Type B pancreatic cell (in vitro differentiated cells): ENCODE data around the gene ADGRG2. TPM values are rescaled to one million over a fixed set of nuclear protein-coding genes. Genes with fewer than 3 reads are reported as not detected.

Experiments
- DNase-seq: peaks from one replicate; pipeline ENCODE4 v3.0.0; 2021; ENCODE audit warnings: mixed read lengths; ENCODE audit not compliant: unreplicated experiment; ENCODE audit errors: extremely low spot score
- H3K27ac Mint-ChIP-seq: 2 replicates; pipeline ENCODE4 v1.8.0; 2021; ENCODE audit warnings: mild to moderate bottlenecking, mixed read lengths
- H3K27me3 Mint-ChIP-seq: 2 replicates; pipeline ENCODE4 v1.8.0; 2021; ENCODE audit warnings: mixed read lengths
- H3K36me3 Mint-ChIP-seq: 2 replicates; pipeline ENCODE4 v1.8.0; 2021; ENCODE audit warnings: mixed read lengths
- H3K4me1 Mint-ChIP-seq: one replicate; pipeline ENCODE4 v1.8.0; 2021; ENCODE audit warnings: mixed read lengths; ENCODE audit not compliant: unreplicated experiment
- H3K4me3 Mint-ChIP-seq: 2 replicates; pipeline ENCODE4 v1.8.0; 2021; ENCODE audit warnings: mild to moderate bottlenecking, mixed read lengths
- H3K9me3 Mint-ChIP-seq: 2 replicates; pipeline ENCODE4 v1.8.0; 2021; ENCODE audit warnings: mixed read lengths
- CTCF ChIP-seq: fragments of 200-600 bp; sonication (generic); conservative IDR thresholded peaks from 2 replicates; pipeline ENCODE4 v1.5.0; 2021; ENCODE audit warnings: antibody characterized with exemption, mild to moderate bottlenecking
- total RNA-seq: library from RNA; stranded (reverse); gene quantifications from 2 replicates; pipeline ENCODE4 v1.2.1, GENCODE V29; 2021; ENCODE audit warnings: low replicate concordance

The ADGRG2 gene
- total RNA-seq, 1 donor from 2014 or later, result 2.4 TPM

- Mint-ChIP-seq H3K4me3 (peak overlapping the region; percentile 74), H3K9me3 (no peaks in the 10 kb centered on the region), H3K27me3 (peaks cover 71% of the 10 kb centered on the region)
Measured at GRCh38 chrX:19122641-19123009, 357 bp upstream of the ADGRG2 start.

GRCh38 chrX:19121466-19121865 is 802 bp downstream of the ADGRG2 start:
- H3K36me3 Mint-ChIP-seq, result no peaks in the 10 kb centered on the region
- H3K4me1 Mint-ChIP-seq, result no peaks in the 10 kb centered on the region
- H3K4me3 Mint-ChIP-seq, result peak overlapping the region; percentile 68
- peaks cover 66% of the 10 kb centered on the region for H3K27me3 Mint-ChIP-seq
- DNase-seq, result no peak
- H3K9me3 Mint-ChIP-seq, result no peaks in the 10 kb centered on the region
- no peak overlapping the region for H3K27ac Mint-ChIP-seq
- TF ChIP-seq CTCF, result no peak

More at GRCh38 chrX:19122641-19123009, 357 bp upstream of the ADGRG2 start:
- TF ChIP-seq CTCF, result no peak
- Mint-ChIP-seq H3K36me3 (no peaks in the 10 kb centered on the region), H3K4me1 (no peaks in the 10 kb centered on the region), H3K27ac (no peak overlapping the region)
- no peak for DNase-seq

DNA sequence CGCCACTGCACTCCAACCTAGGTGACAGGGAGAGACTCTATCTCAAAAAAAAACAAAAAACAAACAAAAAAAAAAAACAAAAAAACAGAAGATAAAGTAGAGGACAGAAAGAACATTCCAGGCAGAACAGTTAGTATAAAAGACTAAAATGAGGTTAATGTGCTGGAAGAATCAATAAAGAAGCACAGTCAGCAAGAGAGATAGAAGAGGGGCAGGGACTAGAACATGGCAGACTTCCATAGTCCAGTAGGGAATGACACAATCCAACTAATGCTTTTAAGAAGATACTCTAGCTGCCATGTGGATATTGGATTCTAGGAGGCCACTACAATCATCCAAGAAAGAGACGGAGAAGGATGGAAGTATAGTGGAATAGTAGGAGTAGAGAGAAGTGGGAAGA is 11.6 kb downstream of the ADGRG2 start:
- DNase-seq, result no peak
- Mint-ChIP-seq H3K4me3 (no peak overlapping the region), H3K27me3 (peaks cover 33% of the 10 kb centered on the region), H3K4me1 (no peaks in the 10 kb centered on the region), H3K9me3 (no peaks in the 10 kb centered on the region), H3K27ac (no peak overlapping the region), H3K36me3 (no peaks in the 10 kb centered on the region)
- TF ChIP-seq CTCF, result no peak

GRCh38 chrX:19107035-19107434 is 15.2 kb downstream of the ADGRG2 start:
- DNase-seq, result no peak
- no peak overlapping the region for H3K27ac Mint-ChIP-seq

GRCh38 chrX:19100586-19100985 is 21.7 kb downstream of the ADGRG2 start:
- DNase-seq, result no peak
- Mint-ChIP-seq H3K36me3 (no peaks in the 10 kb centered on the region), H3K27me3 (no peaks in the 10 kb centered on the region), H3K9me3 (no peaks in the 10 kb centered on the region), H3K4me1 (no peaks in the 10 kb centered on the region), H3K27ac (no peak overlapping the region), H3K4me3 (no peak overlapping the region)
- no peak for TF ChIP-seq CTCF

More at GRCh38 chrX:19107035-19107434, 15.2 kb downstream of the ADGRG2 start:
- H3K4me3 Mint-ChIP-seq, result no peak overlapping the region
- no peaks in the 10 kb centered on the region for H3K4me1 Mint-ChIP-seq
- H3K27me3 Mint-ChIP-seq, result peaks cover 26% of the 10 kb centered on the region
- no peaks in the 10 kb centered on the region for H3K36me3 Mint-ChIP-seq
- H3K9me3 Mint-ChIP-seq, result no peaks in the 10 kb centered on the region
- TF ChIP-seq CTCF, result no peak
